ENCODE measurements around the gene ATXN2. TPM values are rescaled to one million over a fixed set of nuclear protein-coding genes. Genes with fewer than 3 reads are reported as not detected.

The ATXN2 gene
- total RNA-seq, 1 donor from 2014 or later: 66.6 TPM

DNA sequence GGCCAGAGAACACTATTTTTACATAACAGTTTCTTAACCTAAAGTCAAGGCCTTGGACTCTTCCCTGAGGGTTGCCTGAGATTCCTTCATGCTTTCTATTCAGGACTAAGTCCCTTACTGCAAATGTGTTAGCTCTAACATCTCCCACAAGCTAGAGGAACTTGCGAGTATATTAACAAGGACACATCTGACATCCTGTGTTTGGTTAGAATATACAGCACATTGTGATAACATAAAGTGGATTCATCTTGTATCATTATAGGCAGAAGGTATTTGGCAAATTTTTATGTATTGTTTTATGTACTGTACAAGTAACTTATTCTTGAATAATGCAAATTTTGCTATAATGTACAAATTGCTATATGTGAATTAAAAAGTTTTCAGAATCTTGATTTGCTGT is 147.9 kb downstream of the ATXN2 start:
- no peak for ATAC-seq
- TF ChIP-seq CTCF (IDR thresholded peaks at IDR 0.05): no peak
- H3K4me1 ChIP-seq: peaks cover 31% of the 10 kb centered on the region
- peaks cover 98% of the 10 kb centered on the region for H3K36me3 ChIP-seq
- DNase-seq: no peak
- no peak overlapping the region for H3K27ac ChIP-seq
- no peak overlapping the region for H3K4me3 ChIP-seq
- H3K27me3 ChIP-seq: no peaks in the 10 kb centered on the region
- intact Hi-C loops (cut with DNase I): loop anchor here (5.0 kb wide), 1 partner anchor 49 kb away; no protein-coding TSS in a partner anchor
- no peaks in the 10 kb centered on the region for H3K9me3 ChIP-seq

- no peak for DNase-seq
- H3K27ac ChIP-seq: no peak overlapping the region
- H3K4me3 ChIP-seq: no peak overlapping the region
- intact Hi-C loops (cut with DNase I): loop anchor here (5.0 kb wide), 1 partner anchor 48 kb away; no protein-coding TSS in a partner anchor
- no peak for ATAC-seq
- no peak for TF ChIP-seq CTCF (IDR thresholded peaks at IDR 0.05)
- peaks cover 36% of the 10 kb centered on the region for H3K4me1 ChIP-seq
- H3K9me3 ChIP-seq: no peaks in the 10 kb centered on the region
- H3K36me3 ChIP-seq: peaks cover 94% of the 10 kb centered on the region
- H3K27me3 ChIP-seq: no peaks in the 10 kb centered on the region
Measured at GRCh38 chr12:111450676-111451075, 148.4 kb downstream of the ATXN2 start.

GRCh38 chr12:111448846-111449790 is 150.0 kb downstream of the ATXN2 start:
- H3K9me3 ChIP-seq: no peaks in the 10 kb centered on the region
- H3K4me3 ChIP-seq: no peak overlapping the region
- H3K4me1 ChIP-seq: peaks cover 51% of the 10 kb centered on the region
- no peak for TF ChIP-seq CTCF (IDR thresholded peaks at IDR 0.05)
- no peak for DNase-seq
- H3K27me3 ChIP-seq: no peaks in the 10 kb centered on the region
- peaks cover 94% of the 10 kb centered on the region for H3K36me3 ChIP-seq
- H3K27ac ChIP-seq: peak overlapping the region; percentile 1
- intact Hi-C loops (cut with DNase I): no loop called here
- ATAC-seq: no peak

DNA sequence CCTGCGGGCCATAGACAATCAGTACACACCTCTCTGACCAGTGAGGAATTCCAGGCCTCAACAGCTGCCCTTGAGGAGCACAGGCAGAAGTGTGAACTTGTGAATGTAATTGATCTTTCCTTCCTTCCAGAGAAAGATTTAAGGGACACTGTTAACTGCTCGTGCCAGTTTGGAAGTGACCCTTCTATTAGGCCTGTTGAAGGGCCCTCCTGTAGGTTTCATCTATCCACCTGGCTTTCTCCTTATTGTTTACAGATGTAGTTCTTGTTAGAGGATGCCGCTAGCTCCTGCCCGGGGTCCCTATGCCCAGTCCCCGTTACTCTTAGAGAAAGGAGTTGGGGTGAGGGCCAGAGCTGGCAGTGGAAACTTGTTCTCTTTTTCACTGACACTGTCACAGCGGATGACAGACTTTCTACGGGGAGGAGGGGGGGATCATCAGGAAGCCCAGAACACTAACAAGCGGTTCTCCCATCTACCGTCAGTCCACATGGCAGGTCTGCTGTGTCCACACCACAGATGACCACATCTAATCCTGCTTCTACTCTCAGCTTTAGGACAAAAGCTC is 150.8 kb downstream of the ATXN2 start:
- no peak for DNase-seq
- no peak for TF ChIP-seq CTCF (IDR thresholded peaks at IDR 0.05)
- Histone ChIP-seq H3K9me3 (no peaks in the 10 kb centered on the region), H3K4me1 (peaks cover 59% of the 10 kb centered on the region), H3K27me3 (no peaks in the 10 kb centered on the region), H3K4me3 (no peak overlapping the region), H3K36me3 (peaks cover 89% of the 10 kb centered on the region), H3K27ac (peak overlapping the region; percentile 1)
- ATAC-seq: no peak
- intact Hi-C loops (cut with DNase I): no loop called here

GRCh38 chr12:111447571-111448265 is 151.4 kb downstream of the ATXN2 start:
- intact Hi-C loops (cut with DNase I): no loop called here
- Histone ChIP-seq H3K27ac (peak overlapping the region; percentile 1), H3K4me1 (peaks cover 65% of the 10 kb centered on the region), H3K27me3 (no peaks in the 10 kb centered on the region), H3K9me3 (no peaks in the 10 kb centered on the region), H3K4me3 (no peak overlapping the region), H3K36me3 (peaks cover 86% of the 10 kb centered on the region)
- no peak for DNase-seq
- no peak for ATAC-seq
- no peak for TF ChIP-seq CTCF (IDR thresholded peaks at IDR 0.05)
